Upper lobe of left lung (tissue), 4 donors: ENCODE measurements around the gene MESD.
A peak's percentile ranks its signal among the peaks of the same experiment; 100 is the strongest.

Experiments used
- CTCF ChIP-seq, 6 experiments: fragments of 450-650 bp in 4 of 6; fragments of 200-600 bp in 2 of 6; sonication (generic) in 2 of 6; IDR thresholded peaks; one replicate each; pipeline ENCODE4 v1.5.1; 2016 to 2019; ENCODE audit warnings: antibody characterized with exemption in 6 of 6
- EP300 ChIP-seq, 4 donors: sonication (generic); formaldehyde crosslinking; IDR thresholded peaks; one replicate each; pipeline ENCODE4 v1.5.1; 2017; ENCODE audit warnings: antibody characterized with exemption in 4 of 4, control low read depth in 2 of 4
- POLR2A ChIP-seq, 4 donors: fragments of 450-650 bp; IDR thresholded peaks; one replicate each; pipeline ENCODE4 v1.5.1; 2016 to 2017; ENCODE audit warnings: antibody characterized with exemption in 4 of 4, mild to moderate bottlenecking in 2 of 4

GRCh38 chr15:80970018-80970657 is 19.5 kb downstream of the MESD start:
- TF ChIP-seq CTCF (IDR thresholded peaks at IDR 0.05) (peak; percentile 53 to 75 (median 70)), EP300 (IDR thresholded peaks at IDR 0.05) (no peak), POLR2A (IDR thresholded peaks at IDR 0.05) (no peak)
